BE2C (cell line): ENCODE data around the gene MAP3K6.

Experiments used
- DNase-seq: peaks from one replicate; pipeline ENCODE4 v3.0.0-alpha.2; 2020
- H3K27me3 ChIP-seq: fragments of 250-450 bp; sonication (Bioruptor Pico); 2 replicates; pipeline ENCODE4 v1.5.1; 2020; ENCODE audit warnings: mild to moderate bottlenecking
- H3K36me3 ChIP-seq: fragments of 250-450 bp; sonication (Bioruptor Pico); 2 replicates; pipeline ENCODE4 v1.5.1; 2020; ENCODE audit warnings: mild to moderate bottlenecking
- H3K4me1 ChIP-seq: fragments of 250-450 bp; sonication (Bioruptor Pico); 2 replicates; pipeline ENCODE4 v1.5.1; 2020
- H3K4me3 ChIP-seq: 2 replicates; pipeline ENCODE4 v1.5.1; 2011; ENCODE audit warnings: low read depth, low read length
- H3K9me3 ChIP-seq: fragments of 250-450 bp; sonication (Bioruptor Pico); 2 replicates; pipeline ENCODE4 v1.5.1; 2020
- TF ChIP-seq, protein P1 (sequence below): IDR thresholded peaks from 2 replicates; pipeline ENCODE4 v1.5.1; 2012; ENCODE audit warnings: mild to moderate bottlenecking, low read depth, low read length

Gene MAP3K6

DNA sequence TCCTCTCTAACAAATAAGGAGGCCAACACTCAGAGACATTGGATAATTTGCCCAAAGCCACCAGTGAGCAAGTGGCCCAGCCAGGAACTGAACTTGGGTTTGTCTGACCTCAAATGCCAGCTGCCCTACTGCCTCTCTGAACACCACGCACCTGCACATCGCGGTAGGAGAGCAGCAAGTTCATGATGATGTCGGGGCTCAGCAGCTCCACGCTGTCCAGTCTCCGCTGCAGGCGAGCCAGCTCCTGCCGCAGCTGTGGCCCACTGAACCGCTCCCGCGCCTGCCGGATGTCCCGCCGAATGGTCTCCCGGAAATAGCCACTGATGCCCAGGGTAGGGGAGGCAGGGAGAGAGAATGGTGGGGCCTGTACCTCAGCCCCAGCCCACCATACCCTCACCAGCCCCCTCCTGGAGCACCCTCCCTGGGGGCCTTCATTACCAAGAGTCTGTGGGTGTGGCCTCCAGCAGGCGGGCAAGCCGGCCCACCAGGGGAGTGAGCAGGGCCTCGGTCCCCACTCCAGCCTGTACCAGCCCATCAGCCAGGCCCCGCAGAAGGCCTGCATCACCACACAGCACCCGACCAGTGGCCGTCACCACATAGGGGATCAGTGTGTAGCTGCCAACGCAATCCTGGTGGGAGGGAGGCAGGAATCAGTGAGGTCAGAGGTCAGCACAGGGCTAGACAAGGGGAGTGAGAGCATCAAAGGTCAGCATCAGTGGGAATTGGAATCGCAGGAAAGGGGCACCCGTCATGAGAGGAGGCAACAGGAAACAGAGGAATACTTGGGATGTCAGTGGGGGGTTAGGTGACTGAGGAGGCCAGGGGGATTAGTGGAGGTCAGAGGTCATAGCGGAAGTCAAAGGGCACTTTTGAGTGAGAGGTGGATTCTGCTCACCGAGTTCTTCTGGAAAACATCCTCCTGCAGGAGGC, 2.7 kb downstream of the MAP3K6 start:
- Histone ChIP-seq H3K4me3 (no peak overlapping the region), H3K4me1 (no peaks in the 10 kb centered on the region; the same call in 1 of the 2 replicates), H3K36me3 (no peaks in the 10 kb centered on the region), H3K27me3 (no peaks in the 10 kb centered on the region), H3K9me3 (no peaks in the 10 kb centered on the region)
- TF ChIP-seq, protein P1, sequence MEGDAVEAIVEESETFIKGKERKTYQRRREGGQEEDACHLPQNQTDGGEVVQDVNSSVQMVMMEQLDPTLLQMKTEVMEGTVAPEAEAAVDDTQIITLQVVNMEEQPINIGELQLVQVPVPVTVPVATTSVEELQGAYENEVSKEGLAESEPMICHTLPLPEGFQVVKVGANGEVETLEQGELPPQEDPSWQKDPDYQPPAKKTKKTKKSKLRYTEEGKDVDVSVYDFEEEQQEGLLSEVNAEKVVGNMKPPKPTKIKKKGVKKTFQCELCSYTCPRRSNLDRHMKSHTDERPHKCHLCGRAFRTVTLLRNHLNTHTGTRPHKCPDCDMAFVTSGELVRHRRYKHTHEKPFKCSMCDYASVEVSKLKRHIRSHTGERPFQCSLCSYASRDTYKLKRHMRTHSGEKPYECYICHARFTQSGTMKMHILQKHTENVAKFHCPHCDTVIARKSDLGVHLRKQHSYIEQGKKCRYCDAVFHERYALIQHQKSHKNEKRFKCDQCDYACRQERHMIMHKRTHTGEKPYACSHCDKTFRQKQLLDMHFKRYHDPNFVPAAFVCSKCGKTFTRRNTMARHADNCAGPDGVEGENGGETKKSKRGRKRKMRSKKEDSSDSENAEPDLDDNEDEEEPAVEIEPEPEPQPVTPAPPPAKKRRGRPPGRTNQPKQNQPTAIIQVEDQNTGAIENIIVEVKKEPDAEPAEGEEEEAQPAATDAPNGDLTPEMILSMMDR = no peak
- no peak for DNase-seq

DNA sequence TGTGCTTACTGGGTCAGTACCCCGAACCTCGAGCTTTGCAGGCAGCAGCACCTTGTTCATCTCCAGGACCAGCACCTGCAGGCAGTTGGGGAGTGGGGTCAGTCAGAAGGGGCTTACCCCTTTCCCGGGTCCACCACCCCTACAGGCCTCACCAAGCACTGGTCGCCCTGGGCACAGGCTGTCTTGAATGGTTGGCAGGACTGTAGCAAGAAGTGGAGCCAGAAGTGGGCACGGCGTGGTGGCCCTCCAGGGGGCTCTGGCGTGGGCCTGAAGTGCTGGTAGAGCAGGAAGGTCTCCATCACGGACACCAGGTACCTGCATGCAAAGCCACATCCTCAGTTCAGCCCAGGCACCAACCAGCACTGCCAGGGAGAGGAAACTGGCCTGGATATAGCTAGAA, 5.2 kb downstream of the MAP3K6 start:
- Histone ChIP-seq H3K27me3 (no peaks in the 10 kb centered on the region), H3K36me3 (no peaks in the 10 kb centered on the region), H3K9me3 (no peaks in the 10 kb centered on the region), H3K4me1 (no peaks in the 10 kb centered on the region; the same call in 1 of the 2 replicates), H3K4me3 (no peak overlapping the region)
- TF ChIP-seq, protein P1 = no peak
- DNase-seq = no peak

DNA sequence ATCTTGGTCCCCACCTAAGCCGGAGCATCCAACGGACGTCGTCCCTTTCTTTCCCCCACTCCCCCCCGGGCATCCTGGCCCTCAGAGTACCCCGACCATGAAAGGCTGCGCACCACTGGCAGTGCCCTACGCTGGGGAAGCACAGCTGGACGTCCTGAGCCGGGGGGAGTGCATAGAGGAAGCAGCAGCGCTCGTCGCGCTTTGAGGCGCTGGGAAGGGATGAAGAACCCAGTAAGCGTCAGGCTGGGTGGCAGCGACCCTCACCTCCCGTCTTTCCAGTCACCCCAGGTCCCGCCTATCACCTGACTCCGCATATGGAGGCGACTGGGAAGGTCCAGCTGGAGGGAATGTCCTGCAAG, 5.7 kb downstream of the MAP3K6 start:
- DNase-seq = no peak
- Histone ChIP-seq H3K36me3 (no peaks in the 10 kb centered on the region), H3K4me3 (no peak overlapping the region), H3K9me3 (no peaks in the 10 kb centered on the region), H3K4me1 (no peaks in the 10 kb centered on the region; the same call in 1 of the 2 replicates), H3K27me3 (no peaks in the 10 kb centered on the region)
- TF ChIP-seq, protein P1 = no peak

DNA sequence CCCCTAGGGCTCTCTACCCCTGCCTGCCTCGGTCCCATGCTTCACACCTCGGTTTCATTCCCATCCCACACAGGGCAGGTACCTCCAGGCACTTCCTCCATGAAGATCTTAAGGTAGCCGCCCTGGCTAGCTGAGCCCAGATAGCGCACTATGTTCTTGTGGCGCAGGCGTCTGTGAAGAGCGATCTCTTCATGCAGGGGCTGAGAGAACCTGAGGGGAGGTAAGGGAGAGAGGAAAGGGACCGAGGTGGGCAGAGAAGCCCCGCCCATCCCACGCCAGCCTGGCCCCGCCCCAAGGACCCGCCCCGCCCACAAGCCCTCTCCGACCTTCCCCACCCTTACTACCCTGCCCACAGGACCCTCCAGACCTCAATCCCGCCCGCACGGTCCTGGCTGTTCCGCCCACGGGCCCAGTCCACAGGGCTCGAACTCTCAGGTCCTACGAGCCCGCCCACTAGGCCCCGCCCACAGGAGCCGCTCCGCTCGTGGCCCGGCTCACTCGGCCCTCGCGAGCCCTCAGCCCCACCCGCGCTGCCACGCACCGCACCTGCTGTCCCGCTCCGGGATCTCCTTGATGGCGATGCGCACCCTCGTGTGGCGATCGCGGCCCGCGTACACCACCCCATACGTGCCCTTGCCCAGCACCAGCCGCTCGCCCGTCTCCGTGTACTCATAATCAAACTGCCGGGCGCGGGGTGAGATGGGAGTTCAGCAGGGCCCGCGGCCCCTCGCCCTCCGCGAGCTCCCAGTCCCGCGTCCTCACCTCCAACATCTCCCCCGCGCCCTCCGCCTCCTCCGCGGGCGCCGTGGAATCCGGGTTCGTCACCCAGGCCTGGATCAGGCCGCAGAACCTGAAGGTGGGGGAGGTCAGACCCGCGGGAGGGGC, 6.4 kb downstream of the MAP3K6 start:
- Histone ChIP-seq H3K27me3 (no peaks in the 10 kb centered on the region), H3K4me1 (no peaks in the 10 kb centered on the region; the same call in 1 of the 2 replicates), H3K4me3 (no peak overlapping the region), H3K9me3 (no peaks in the 10 kb centered on the region), H3K36me3 (no peaks in the 10 kb centered on the region)
- TF ChIP-seq, protein P1 = no peak
- no peak for DNase-seq

DNA sequence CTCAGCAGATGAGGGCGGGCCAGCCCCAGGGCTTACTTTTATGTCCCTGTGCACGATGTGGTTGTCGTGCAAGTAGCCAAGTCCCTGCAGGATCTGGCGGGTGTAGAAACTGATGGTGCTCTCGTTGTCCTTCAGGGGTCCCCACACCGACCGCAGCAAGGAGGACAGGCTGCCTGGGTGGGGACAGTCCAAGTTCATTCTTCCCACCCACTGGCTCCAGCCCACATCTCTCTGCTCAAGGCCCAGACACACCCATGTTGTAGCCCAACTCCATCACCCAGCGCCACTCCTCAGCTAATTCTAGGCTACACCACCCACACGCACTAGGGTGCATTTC, 7.0 kb downstream of the MAP3K6 start:
- TF ChIP-seq, protein P1 = no peak
- no peaks in the 10 kb centered on the region for H3K4me1 ChIP-seq
- H3K27me3 ChIP-seq = no peaks in the 10 kb centered on the region
- H3K36me3 ChIP-seq = no peaks in the 10 kb centered on the region
- no peak overlapping the region for H3K4me3 ChIP-seq
- no peaks in the 10 kb centered on the region for H3K9me3 ChIP-seq
- DNase-seq = no peak
